LNCAP (cell line): ENCODE results near the gene HNRNPA2B1.

Source experiments
- TF ChIP-seq, protein P1 (sequence below): fragments of 450-650 bp; IDR thresholded peaks from 2 replicates; pipeline ENCODE4 v1.5.1; 2017; ENCODE audit warnings: mild to moderate bottlenecking

HNRNPA2B1 gene

DNA sequence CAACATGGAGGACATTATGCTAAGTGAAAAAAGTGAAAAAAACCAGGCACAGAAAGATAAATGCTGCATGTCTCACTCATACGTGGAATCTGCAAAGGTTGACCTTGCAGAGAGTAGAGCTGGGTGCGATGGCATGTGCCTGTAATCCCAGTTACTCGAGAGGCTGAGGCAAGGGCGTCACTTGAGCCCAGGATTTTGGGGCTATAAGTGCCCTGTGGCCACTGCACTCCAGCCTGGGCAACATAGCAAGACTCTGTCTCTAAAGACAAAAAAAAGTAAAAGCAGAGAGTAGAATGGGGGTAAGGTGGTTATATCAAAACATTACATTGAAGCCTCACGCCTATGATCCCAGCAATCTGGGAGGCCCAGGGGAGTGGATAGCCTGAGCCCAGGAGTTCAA, 23.8 kb upstream of the HNRNPA2B1 start:
- TF ChIP-seq, protein P1, sequence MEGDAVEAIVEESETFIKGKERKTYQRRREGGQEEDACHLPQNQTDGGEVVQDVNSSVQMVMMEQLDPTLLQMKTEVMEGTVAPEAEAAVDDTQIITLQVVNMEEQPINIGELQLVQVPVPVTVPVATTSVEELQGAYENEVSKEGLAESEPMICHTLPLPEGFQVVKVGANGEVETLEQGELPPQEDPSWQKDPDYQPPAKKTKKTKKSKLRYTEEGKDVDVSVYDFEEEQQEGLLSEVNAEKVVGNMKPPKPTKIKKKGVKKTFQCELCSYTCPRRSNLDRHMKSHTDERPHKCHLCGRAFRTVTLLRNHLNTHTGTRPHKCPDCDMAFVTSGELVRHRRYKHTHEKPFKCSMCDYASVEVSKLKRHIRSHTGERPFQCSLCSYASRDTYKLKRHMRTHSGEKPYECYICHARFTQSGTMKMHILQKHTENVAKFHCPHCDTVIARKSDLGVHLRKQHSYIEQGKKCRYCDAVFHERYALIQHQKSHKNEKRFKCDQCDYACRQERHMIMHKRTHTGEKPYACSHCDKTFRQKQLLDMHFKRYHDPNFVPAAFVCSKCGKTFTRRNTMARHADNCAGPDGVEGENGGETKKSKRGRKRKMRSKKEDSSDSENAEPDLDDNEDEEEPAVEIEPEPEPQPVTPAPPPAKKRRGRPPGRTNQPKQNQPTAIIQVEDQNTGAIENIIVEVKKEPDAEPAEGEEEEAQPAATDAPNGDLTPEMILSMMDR: no peak

DNA sequence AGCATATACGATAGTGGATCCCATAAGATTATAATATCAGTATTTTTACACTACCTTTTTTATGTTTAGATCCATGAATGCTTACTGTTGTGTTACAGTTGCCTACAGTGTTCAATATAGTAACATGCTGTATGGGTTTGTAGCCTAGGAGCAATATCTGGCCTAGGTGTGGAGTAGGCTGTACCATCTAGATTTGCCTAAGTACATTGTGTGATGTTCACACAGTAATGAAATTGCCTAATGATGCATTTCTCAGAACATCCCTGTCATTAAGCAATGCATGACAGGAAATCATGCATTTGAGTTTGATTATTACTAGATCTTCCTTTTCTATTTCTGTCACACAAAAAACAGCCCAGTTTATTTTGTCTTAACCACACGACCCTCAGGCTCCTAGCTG, 15.5 kb upstream of the HNRNPA2B1 start:
- TF ChIP-seq, protein P1: no peak

DNA sequence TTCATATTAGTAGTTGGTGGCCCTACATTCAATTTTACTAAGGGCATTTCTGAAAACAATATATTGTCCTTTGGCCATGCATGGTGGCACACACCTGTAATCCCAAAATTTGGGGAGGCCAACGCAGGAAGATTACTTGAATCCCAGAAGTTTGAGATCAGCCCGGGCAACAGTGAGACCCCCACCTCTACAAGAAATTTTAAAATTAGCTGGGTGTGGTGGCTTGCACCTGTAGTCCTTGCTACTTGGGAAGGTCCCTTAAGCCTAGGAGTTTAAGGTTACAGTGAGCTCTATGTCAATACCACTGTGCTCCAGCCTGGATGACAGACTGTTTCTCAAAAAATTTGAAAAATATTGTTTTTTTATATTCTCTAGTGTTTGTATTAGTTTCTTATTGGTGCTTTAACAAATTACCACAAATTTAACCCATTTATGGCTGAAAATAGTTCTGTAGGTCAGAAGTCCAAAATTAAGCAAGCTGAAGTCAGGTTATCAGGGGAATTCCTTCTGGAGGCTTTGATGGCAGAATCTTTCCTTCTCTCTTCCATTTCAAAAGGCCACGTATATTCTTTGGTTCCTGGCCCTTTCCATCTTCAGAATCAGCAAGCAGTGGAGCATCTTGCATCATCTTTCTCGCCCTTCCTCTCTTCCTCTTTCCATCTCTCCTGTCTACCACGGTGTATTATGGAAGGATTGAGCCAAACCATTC, 13.4 kb upstream of the HNRNPA2B1 start:
- TF ChIP-seq, protein P1: no peak

DNA sequence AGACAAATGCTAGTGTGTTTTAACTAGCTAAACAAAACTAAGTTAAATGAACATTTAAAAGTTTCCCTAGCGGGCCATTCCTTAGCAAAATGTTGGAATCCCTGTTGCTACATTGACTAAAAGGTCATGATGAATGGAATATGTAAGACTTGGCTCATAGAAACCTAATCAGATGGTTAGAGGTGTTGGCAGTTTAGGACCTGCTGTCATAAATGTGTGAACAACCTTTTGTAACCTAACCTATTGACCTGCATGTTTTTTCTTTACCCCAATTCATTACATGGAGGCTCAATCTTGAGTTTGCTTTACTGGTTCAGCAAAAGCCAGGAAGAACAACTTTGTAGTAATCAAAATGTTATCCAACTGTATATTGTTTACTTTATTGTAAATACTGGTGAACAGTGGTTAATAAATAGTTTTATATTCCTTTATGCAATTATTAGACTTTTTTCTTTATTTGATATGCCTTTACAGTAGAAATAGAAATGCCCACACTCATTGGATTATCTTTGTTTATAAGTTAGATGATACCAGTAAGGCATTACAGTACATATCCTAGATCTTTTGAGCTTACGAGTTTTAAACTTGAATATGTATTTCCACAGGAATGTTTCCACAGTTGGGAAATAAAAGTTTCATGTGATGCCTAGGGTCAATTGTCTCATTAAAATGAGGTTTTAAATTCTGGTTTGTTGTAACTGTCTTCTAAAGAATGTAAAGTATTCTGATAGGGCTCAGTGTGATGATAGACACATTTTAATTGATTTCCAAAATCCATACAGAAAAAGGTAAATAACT, 12.6 kb upstream of the HNRNPA2B1 start:
- TF ChIP-seq, protein P1: no peak

DNA sequence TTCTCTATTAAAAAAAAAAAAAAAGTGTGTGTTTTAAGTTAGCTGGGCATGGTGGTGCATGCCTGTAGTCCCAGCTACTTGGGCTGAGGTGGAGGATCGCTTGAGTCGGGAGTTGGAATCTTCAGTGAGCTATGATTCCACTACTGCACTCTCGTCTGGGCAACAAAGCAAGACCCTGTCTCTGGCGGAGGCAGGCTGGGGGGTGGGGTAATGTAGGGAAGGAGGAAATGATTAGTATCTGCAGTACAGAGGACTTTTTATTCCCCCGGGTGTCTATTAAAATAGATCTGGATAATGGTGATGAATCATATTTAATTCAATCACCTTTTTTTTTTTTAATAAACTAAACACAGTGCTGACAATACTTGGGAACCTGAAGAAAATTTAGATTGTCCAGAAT, 7.5 kb upstream of the HNRNPA2B1 start:
- TF ChIP-seq, protein P1: no peak

DNA sequence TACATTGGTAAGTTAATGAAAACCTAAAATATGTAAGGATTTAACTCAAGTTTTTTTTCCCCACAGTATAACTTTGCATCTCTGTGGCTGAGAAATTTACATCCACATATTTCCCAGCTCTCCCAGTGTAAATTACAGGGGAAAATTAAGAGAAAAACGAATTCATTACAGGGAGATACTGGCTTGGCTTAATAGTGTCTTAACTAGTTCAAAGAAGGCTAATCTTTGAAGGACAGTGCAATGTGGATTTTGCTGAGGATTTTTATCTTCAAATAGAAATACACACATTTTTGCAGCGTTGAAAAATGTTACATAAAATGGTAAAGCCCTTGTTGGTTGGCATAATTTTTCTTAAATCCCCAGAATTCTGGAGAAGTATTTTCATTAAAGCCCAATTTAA, 2.5 kb upstream of the HNRNPA2B1 start:
- TF ChIP-seq, protein P1: no peak

DNA sequence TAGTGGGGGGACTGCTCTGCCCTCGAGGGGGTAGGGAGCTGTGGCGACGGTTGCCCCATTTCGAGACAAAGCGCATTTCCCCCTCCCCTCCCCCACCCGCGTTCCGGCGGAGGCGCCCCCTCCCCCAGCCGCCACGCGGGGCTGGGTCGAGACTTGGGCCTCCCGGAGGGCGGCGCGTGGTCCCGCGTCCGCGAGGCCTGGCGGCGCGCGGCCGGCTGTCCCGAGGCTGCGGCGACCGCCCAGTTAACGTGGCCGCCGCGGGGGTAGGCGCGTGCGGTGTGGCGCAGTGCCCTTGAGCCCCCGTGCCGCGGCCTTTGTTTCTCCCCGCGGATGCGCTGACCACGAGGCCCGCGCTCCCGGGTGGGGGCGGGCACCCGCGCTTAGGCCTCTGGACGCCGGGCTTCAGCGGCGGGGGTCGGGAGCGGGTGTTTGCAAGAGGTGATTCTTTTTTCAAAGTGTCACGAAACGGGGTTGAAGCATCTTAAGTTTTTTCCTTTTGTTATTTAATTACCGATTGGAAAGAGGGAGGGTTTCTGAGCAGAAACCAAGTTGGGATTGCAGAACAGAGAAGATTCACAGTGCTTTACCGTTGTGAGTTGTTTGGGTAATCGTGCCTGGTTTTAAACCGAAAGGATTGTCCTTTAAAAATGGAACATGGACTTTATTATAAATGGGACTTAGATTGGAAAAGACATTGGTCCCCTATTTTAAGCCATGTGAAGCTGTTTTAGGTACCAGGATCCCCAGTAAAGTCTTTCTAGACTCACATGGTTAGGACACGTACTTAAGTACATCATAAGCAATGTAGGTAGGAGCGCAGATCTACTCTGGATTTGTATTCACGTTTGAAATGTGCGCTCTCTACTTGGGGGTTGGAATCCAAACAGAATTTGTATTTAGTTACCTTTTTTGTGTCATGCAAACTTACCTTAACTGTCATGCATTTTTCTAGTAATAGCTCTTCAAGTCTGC, 1.8 kb upstream of the HNRNPA2B1 start:
- TF ChIP-seq, protein P1: no peak
